Esophagus squamous epithelium (tissue), 5 donors: Measurements from ENCODE around the gene CACNA1H. TPM values are rescaled to one million over a fixed set of nuclear protein-coding genes. Genes with fewer than 3 reads are reported as not detected.

Source experiments
- DNase-seq: peaks from one replicate; lab custom pipeline; 2025; lab: John Stamatoyannopoulos, UW
- H3K27ac ChIP-seq, 4 donors: fragments of 200-600 bp; sonication (generic); one replicate each; pipeline ENCODE4 v1.5.1; 2016 to 2019; ENCODE audit warnings: mild to moderate bottlenecking in 1 of 4
- H3K27me3 ChIP-seq, 4 donors: fragments of 200-600 bp; sonication (generic); 1 replicate in 3 of 4; 2 replicates in 1 of 4; pipeline versions ENCODE4 v1.5.1 to v1.6.0; 2017 to 2021; ENCODE audit warnings: antibody characterized with exemption in 1 of 4
- H3K36me3 ChIP-seq, 3 donors: fragments of 200-600 bp; sonication (generic); one replicate each; pipeline ENCODE4 v1.5.1; 2016 to 2019
- H3K4me1 ChIP-seq, 3 donors: fragments of 200-600 bp; sonication (generic); one replicate each; pipeline ENCODE4 v1.5.1; 2017 to 2019
- H3K4me3 ChIP-seq, 4 donors: fragments of 200-600 bp; sonication (generic); 1 replicate in 3 of 4; 2 replicates in 1 of 4; pipeline ENCODE4 v1.5.1; 2016 to 2019; ENCODE audit warnings: mild to moderate bottlenecking in 2 of 4, moderate library complexity in 1 of 4
- H3K9me3 ChIP-seq, 3 donors: fragments of 200-600 bp; sonication (generic); one replicate each; pipeline ENCODE4 v1.5.1; 2016 to 2019
- POLR2A ChIP-seq, 4 donors: fragments of 450-650 bp; IDR thresholded peaks; one replicate each; pipeline ENCODE4 v1.6.1; 2017; ENCODE audit warnings: antibody characterized with exemption in 4 of 4, mild to moderate bottlenecking in 4 of 4, moderate library complexity in 3 of 4
- WGBS, 2 donors: methylation state at CpG; one replicate each; pipeline ENCODE4 v1.1.5; 2018; 5-methylcytosine and 5-hydroxymethylcytosine counted together
- intact Hi-C: fragments of 100-400 bp; cut with DNase I; formaldehyde crosslinking; loops from one replicate; pipeline ENCODE4 v1.15.0; 2022
- total RNA-seq, 4 donors: library from RNA; depleted of rRNA; stranded (reverse); fragments of >200 nt; gene quantifications; one replicate each; pipeline ENCODE4 v1.1.0, GENCODE V29; 2016
- TF ChIP-seq, protein P1 (sequence below), 6 experiments: fragments of 450-650 bp in 4 of 6; fragments of 200-600 bp in 2 of 6; sonication (generic) in 2 of 6; IDR thresholded peaks; one replicate each; pipeline ENCODE4 v1.5.1; 2016 to 2019; ENCODE audit warnings: antibody characterized with exemption in 6 of 6, mild to moderate bottlenecking in 4 of 6, moderate library complexity in 4 of 6
- donor health status: DM: yes; HTN: yes; CAD: no.

CACNA1H gene
- total RNA-seq, 4 donors from 2014 or later, result 1.7 to 14.7 (median 5.6) TPM

GRCh38 chr16:1141191-1141590 lies 11.7 kb upstream of the CACNA1H start:
- peaks cover 0 to 43% (median 0%) of the 10 kb centered on the region in 4 donors for H3K27me3 ChIP-seq
- no peak overlapping the region for H3K27ac ChIP-seq
- intact Hi-C loops, result no loop called here
- no peaks in the 10 kb centered on the region for H3K36me3 ChIP-seq
- no peak for TF ChIP-seq POLR2A (IDR thresholded peaks at IDR 0.05)
- TF ChIP-seq, protein P1, sequence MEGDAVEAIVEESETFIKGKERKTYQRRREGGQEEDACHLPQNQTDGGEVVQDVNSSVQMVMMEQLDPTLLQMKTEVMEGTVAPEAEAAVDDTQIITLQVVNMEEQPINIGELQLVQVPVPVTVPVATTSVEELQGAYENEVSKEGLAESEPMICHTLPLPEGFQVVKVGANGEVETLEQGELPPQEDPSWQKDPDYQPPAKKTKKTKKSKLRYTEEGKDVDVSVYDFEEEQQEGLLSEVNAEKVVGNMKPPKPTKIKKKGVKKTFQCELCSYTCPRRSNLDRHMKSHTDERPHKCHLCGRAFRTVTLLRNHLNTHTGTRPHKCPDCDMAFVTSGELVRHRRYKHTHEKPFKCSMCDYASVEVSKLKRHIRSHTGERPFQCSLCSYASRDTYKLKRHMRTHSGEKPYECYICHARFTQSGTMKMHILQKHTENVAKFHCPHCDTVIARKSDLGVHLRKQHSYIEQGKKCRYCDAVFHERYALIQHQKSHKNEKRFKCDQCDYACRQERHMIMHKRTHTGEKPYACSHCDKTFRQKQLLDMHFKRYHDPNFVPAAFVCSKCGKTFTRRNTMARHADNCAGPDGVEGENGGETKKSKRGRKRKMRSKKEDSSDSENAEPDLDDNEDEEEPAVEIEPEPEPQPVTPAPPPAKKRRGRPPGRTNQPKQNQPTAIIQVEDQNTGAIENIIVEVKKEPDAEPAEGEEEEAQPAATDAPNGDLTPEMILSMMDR (IDR thresholded peaks at IDR 0.05), result no peak
- DNase-seq, result no peak
- no peak overlapping the region for H3K4me3 ChIP-seq
- 40% methylated on average over 3 of the region's 8 CpGs; no CpG with 5 or more reads in 1 of the 2 donors for WGBS, 2 donors
- H3K9me3 ChIP-seq, result no peaks in the 10 kb centered on the region
- H3K4me1 ChIP-seq, result no peaks in the 10 kb centered on the region

- Histone ChIP-seq H3K4me1 (no peaks in the 10 kb centered on the region), H3K36me3 (no peaks in the 10 kb centered on the region), H3K9me3 (no peaks in the 10 kb centered on the region), H3K27ac (no peak overlapping the region), H3K4me3 (no peak overlapping the region), H3K27me3 (peaks cover 0 to 47% (median 0%) of the 10 kb centered on the region in 4 donors)
- TF ChIP-seq, protein P1 (IDR thresholded peaks at IDR 0.05), result no peak
- no peak for TF ChIP-seq POLR2A (IDR thresholded peaks at IDR 0.05)
- intact Hi-C loops, result no loop called here
- DNase-seq, result no peak
- WGBS, 2 donors, result no CpG with 5 or more reads among the region's 8 CpGs
Observed at GRCh38 chr16:1141716-1142115, 11.2 kb upstream of the CACNA1H start.

GRCh38 chr16:1142911-1143310 lies 10.0 kb upstream of the CACNA1H start:
- Histone ChIP-seq H3K27ac (no peak overlapping the region), H3K4me1 (no peaks in the 10 kb centered on the region), H3K9me3 (peaks cover 0 to 4% (median 3%) of the 10 kb centered on the region in 3 donors), H3K4me3 (no peak overlapping the region), H3K27me3 (peaks cover 0 to 47% (median 0%) of the 10 kb centered on the region in 4 donors), H3K36me3 (no peaks in the 10 kb centered on the region)
- WGBS, 2 donors, result 62 to 64% methylated on average over 6 to 16 of the region's 19 CpGs
- DNase-seq, result no peak
- intact Hi-C loops, result no loop called here
- TF ChIP-seq, protein P1 (IDR thresholded peaks at IDR 0.05), result no peak
- TF ChIP-seq POLR2A (IDR thresholded peaks at IDR 0.05), result no peak

GRCh38 chr16:1143761-1144450 lies 9.0 kb upstream of the CACNA1H start:
- no peak for TF ChIP-seq POLR2A (IDR thresholded peaks at IDR 0.05)
- TF ChIP-seq, protein P1 (IDR thresholded peaks at IDR 0.05), result no peak
- Histone ChIP-seq H3K4me3 (no peak overlapping the region), H3K27ac (no peak overlapping the region), H3K36me3 (no peaks in the 10 kb centered on the region), H3K27me3 (peaks cover 0 to 47% (median 0%) of the 10 kb centered on the region in 4 donors), H3K4me1 (no peaks in the 10 kb centered on the region), H3K9me3 (peaks cover 0 to 4% (median 3%) of the 10 kb centered on the region in 3 donors)
- DNase-seq, result no peak
- intact Hi-C loops, result no loop called here
- WGBS, 2 donors, result 61 to 69% methylated on average over 8 to 11 of the region's 23 CpGs
